Skeletal muscle satellite cell (primary cell): Measurements from ENCODE around the gene WSB2.
A peak's percentile ranks its signal among the peaks of the same experiment; 100 is the strongest.

Source experiments
- H3K27me3 ChIP-seq: 2 replicates; pipeline ENCODE4 v1.7.0; 2013; ENCODE audit warnings: low read length; ENCODE audit not compliant: control insufficient read depth, insufficient read depth
- H3K36me3 ChIP-seq: 2 replicates; pipeline ENCODE4 v1.7.0; 2013; ENCODE audit warnings: mild to moderate bottlenecking, control low read depth, low read length; ENCODE audit not compliant: insufficient read depth
- H3K4me1 ChIP-seq: 2 replicates; pipeline ENCODE4 v1.7.0; 2013; ENCODE audit warnings: low read length; ENCODE audit not compliant: control insufficient read depth, insufficient read depth
- H3K4me2 ChIP-seq: 2 replicates; pipeline ENCODE4 v1.7.0; 2013; ENCODE audit warnings: mild to moderate bottlenecking, low read length
- H3K4me3 ChIP-seq: 2 replicates; pipeline ENCODE4 v1.7.0; 2013; ENCODE audit warnings: low read length
- H3K9ac ChIP-seq: 2 replicates; pipeline ENCODE4 v1.7.0; 2013; ENCODE audit warnings: mild to moderate bottlenecking, low read depth, low read length, moderate library complexity
- H3K9me3 ChIP-seq: replicated peaks from 2 replicates; pipeline ENCODE4 v1.7.0; 2013; ENCODE audit warnings: mild to moderate bottlenecking, control low read depth, low read length

The WSB2 gene

GRCh38 chr12:118060301-118061010, 523 bp downstream of the WSB2 start:
- peak overlapping the region; percentile 96 for H3K4me2 ChIP-seq
- H3K9me3 ChIP-seq: no peaks in the 10 kb centered on the region
- H3K4me1 ChIP-seq: peaks cover 27% of the 10 kb centered on the region
- H3K36me3 ChIP-seq: peaks cover 4% of the 10 kb centered on the region
- peak overlapping the region; percentile 98 for H3K9ac ChIP-seq
- no peaks in the 10 kb centered on the region for H3K27me3 ChIP-seq
- peak overlapping the region; percentile 81 for H3K4me3 ChIP-seq

DNA sequence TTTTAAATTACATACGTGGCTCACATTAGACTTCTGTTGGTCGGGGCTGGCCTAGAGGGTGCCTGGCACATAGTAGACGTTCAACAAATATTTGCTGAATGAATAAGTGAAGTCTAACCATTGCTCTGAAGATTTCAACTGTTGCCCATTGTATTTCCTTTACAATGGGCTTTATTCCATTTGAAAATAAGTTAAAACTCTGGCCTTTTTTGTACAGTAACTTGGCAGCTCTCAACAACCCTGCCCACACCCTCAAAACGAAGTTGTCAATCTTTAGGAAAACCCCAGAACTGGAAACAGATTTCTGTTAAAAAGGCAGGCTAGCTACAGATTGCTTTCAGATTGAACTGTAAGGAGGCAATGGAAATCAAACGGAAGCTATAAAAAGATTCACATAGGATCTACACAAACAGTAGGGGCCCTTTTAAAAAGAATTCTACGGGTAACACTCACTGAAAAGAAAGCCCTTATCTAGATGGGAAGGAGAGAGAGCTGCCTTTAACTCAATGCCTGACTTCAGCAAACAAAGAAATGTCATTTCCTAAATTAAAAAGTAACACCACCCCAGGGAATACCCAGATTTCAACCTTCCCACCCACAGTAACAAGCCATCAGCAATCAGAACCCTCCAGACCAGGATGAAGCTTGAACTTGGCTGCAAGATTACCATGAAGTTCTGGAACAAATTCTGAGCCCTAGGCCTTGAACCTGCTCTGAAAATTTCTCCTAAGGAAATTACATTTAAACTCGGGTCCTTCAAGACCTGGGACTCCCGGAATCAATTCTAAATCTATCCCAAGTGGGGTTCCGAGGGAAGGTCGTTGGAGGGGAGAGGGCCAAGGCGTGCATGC, 1.4 kb downstream of the WSB2 start:
- H3K9ac ChIP-seq: peak overlapping the region; percentile 98
- peaks cover 4% of the 10 kb centered on the region for H3K36me3 ChIP-seq
- peak overlapping the region; percentile 81 for H3K4me3 ChIP-seq
- no peaks in the 10 kb centered on the region for H3K27me3 ChIP-seq
- no peaks in the 10 kb centered on the region for H3K9me3 ChIP-seq
- peaks cover 30% of the 10 kb centered on the region for H3K4me1 ChIP-seq
- peak overlapping the region; percentile 96 for H3K4me2 ChIP-seq

GRCh38 chr12:118058881-118059280, 2.1 kb downstream of the WSB2 start:
- peak overlapping the region; percentile 81 for H3K4me3 ChIP-seq
- H3K4me1 ChIP-seq: peaks cover 33% of the 10 kb centered on the region
- peak overlapping the region; percentile 98 for H3K9ac ChIP-seq

DNA sequence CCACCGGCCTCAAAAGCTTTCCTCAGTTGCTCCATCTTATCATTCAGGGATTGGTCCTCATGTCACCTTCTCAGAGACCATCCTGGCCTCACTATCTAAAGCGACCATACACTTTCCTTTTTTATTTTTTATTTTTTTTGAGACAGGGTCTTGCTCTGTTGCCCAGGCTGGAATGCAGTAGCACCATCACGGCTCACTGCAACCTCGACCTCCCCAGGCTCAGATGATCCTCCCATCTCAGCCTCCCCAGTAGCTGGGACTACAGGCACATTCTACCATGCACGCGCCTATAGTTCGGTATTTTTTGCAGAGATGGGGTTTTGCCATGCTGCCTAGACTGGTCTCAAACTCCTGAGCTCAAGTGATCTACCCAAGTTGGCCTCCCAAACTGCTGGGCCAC, 2.8 kb downstream of the WSB2 start:
- H3K36me3 ChIP-seq: peaks cover 4% of the 10 kb centered on the region
- peaks cover 36% of the 10 kb centered on the region for H3K4me1 ChIP-seq
- H3K4me3 ChIP-seq: no peak overlapping the region
- no peaks in the 10 kb centered on the region for H3K9me3 ChIP-seq
- no peaks in the 10 kb centered on the region for H3K27me3 ChIP-seq
- no peak overlapping the region for H3K9ac ChIP-seq
- H3K4me2 ChIP-seq: no peak overlapping the region

More at GRCh38 chr12:118058881-118059280, 2.1 kb downstream of the WSB2 start:
- Histone ChIP-seq H3K4me2 (peak overlapping the region; percentile 96), H3K9me3 (no peaks in the 10 kb centered on the region), H3K27me3 (no peaks in the 10 kb centered on the region), H3K36me3 (peaks cover 4% of the 10 kb centered on the region)

GRCh38 chr12:118055865-118056773, 4.9 kb downstream of the WSB2 start:
- H3K36me3 ChIP-seq: peaks cover 14% of the 10 kb centered on the region
- H3K4me3 ChIP-seq: no peak overlapping the region
- no peaks in the 10 kb centered on the region for H3K9me3 ChIP-seq
- peaks cover 47% of the 10 kb centered on the region for H3K4me1 ChIP-seq
- H3K4me2 ChIP-seq: no peak overlapping the region
- no peak overlapping the region for H3K9ac ChIP-seq
- H3K27me3 ChIP-seq: no peaks in the 10 kb centered on the region

DNA sequence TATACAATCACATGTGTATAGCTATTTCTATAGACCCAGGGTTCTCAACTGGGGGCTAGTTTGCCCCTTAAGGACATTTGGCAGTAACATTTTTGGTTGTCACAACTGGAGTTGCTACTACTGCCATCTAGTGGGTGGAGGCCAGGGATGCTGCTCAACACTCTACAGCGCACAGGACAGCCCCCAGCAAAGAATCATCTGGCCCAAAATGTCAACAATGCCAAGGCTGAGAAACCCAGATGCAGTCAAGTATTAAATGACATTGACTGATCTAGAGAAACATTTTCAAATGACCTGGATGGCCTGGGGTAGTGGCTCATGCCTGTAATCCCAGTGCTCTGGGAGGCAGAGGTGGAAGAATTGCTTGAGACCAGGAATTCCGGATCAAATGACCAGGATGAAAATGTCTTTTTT, 5.8 kb downstream of the WSB2 start:
- H3K4me3 ChIP-seq: no peak overlapping the region
- H3K4me1 ChIP-seq: peaks cover 49% of the 10 kb centered on the region
- H3K4me2 ChIP-seq: no peak overlapping the region
- no peak overlapping the region for H3K9ac ChIP-seq
- peaks cover 22% of the 10 kb centered on the region for H3K36me3 ChIP-seq
- no peaks in the 10 kb centered on the region for H3K9me3 ChIP-seq
- no peaks in the 10 kb centered on the region for H3K27me3 ChIP-seq

- Histone ChIP-seq H3K4me3 (peak overlapping the region; percentile 15), H3K4me1 (peaks cover 40% of the 10 kb centered on the region), H3K4me2 (peak overlapping the region; percentile 52), H3K27me3 (no peaks in the 10 kb centered on the region), H3K9me3 (no peaks in the 10 kb centered on the region), H3K9ac (peak overlapping the region; percentile 28), H3K36me3 (peaks cover 27% of the 10 kb centered on the region)
Observed at GRCh38 chr12:118053071-118053985, 7.7 kb downstream of the WSB2 start.

DNA sequence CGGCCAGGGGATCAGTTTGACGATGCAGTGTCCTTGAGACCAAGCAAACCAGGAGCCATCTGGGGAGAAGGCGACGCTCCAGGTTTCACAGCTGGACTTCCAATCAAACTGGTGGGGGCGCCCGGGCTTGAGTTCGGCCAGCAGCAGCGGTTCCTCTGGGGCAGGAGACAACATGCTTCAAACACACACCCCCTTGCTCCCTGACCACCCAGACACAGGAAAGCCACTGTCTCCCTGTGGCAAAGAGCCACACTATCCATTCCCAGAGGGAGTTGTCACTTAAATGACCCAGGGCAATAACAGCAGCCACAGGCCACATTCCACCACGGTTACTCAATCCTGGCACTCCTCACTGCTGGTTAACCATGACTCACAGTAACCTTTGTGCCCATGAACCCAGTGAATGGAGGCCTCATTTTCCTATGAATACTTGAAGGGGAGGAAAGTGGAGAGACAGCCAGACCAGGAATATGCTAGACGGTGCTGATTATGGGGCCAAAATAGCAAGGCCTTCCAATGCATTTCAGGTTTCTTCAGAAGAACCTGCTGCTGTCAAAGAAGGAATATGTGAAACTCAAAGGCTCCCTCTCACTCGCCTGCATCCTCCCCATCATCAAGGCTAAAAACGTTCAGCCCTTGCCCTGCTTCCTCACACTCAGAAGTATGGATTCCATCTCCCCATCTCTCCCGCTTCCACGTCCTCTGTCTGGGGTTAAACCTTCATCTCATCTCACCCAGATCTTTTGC, 8.5 kb downstream of the WSB2 start:
- Histone ChIP-seq H3K36me3 (peaks cover 31% of the 10 kb centered on the region), H3K4me3 (peak overlapping the region; percentile 39)

DNA sequence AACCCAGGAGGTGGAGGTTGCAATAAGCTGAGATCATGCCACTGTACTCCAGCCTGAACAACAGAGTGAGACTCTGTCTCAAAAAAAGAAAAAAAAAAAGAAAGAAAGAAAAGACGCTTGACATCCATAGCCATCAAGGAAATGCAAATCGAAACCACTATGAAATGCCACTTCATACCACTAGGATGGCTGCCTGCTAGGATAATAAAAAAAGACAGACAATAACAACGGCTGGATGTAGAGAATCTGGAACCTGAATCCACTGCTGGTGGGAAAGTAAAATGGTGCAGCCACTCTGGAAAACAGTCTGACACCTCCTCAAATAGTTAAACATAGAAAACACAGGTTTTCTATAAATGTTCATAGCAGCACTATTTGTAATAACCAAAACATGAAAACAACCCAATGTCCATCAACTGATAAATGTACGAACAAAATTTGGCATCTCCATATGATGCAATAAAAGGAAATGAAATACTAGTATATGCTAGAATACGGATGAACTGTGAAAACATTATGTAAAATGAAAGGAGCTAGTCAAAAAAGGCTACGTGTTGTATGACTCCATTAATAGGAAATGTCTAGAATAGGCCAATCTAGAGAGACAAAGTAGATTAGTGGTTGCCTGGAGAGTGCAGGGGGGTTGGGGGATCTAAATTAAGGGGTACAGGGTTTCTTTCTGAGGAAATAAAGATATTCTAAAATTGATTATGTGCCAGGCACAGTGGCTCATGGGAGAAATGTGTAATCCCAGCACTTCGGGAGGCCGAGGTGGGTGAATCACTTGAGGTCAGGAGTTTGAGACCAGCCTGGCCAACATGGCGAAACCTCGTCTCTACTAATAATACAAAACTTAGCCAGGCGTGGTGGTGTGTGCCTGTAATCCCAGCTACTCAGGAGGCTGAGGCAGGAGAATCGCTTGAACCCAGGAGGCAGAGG, 9.7 kb downstream of the WSB2 start:
- Histone ChIP-seq H3K4me1 (peaks cover 37% of the 10 kb centered on the region), H3K27me3 (no peaks in the 10 kb centered on the region), H3K9ac (no peak overlapping the region), H3K4me2 (no peak overlapping the region), H3K9me3 (no peaks in the 10 kb centered on the region), H3K36me3 (peaks cover 41% of the 10 kb centered on the region), H3K4me3 (no peak overlapping the region)

More for the DNA sequence above, 8.5 kb downstream of the WSB2 start:
- H3K4me1 ChIP-seq: peaks cover 40% of the 10 kb centered on the region
- no peaks in the 10 kb centered on the region for H3K9me3 ChIP-seq
- H3K27me3 ChIP-seq: no peaks in the 10 kb centered on the region
- peak overlapping the region; percentile 53 for H3K9ac ChIP-seq
- H3K4me2 ChIP-seq: peak overlapping the region; percentile 61
